ENCODE measurements around the gene TENM3.

Gene TENM3

DNA sequence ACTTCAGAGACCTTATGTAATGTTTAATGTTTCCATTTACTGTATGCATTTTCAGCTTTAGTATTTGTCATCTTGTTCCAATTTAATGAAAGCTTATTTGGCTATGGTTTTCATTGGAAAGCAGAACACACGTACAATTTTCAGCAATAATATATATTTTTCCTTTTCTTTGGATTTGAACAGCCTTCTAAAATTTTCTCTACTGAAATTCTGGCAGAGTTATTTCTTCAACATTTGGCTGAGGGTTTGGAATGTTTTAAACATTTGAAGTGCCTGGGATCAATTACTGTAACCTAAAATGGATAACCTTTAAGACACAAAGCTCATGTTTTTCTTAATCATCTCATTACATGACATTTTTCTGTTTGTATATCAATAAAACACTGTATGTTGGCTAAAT lies 156.9 kb downstream of the TENM3 start:
- no peaks in the 10 kb centered on the region for H3K36me3 ChIP-seq (ENCODE audit: control insufficient read depth in 2 of 2, insufficient read depth in 2 of 2, low read length in 2 of 2)
- H3K27me3 ChIP-seq (ENCODE audit: control insufficient read depth in 1 of 2, insufficient read depth in 2 of 2, low read length in 2 of 2) = peaks cover 0 to 2% of the 10 kb centered on the region in 2 donors
- no peaks in the 10 kb centered on the region for H3K4me1 ChIP-seq (ENCODE audit: control insufficient read depth, insufficient read depth, low read length)
- H3K4me3 ChIP-seq (ENCODE audit: low read length in 2 of 2) = no peak overlapping the region
- no peak overlapping the region for H3K9ac ChIP-seq (ENCODE audit: low read length in 2 of 2)
- H3K9me3 ChIP-seq (ENCODE audit: control insufficient read depth in 2 of 2, low read length in 2 of 2) = no peaks in the 10 kb centered on the region
- H3K27ac ChIP-seq (ENCODE audit: low read length) = no peak overlapping the region

DNA sequence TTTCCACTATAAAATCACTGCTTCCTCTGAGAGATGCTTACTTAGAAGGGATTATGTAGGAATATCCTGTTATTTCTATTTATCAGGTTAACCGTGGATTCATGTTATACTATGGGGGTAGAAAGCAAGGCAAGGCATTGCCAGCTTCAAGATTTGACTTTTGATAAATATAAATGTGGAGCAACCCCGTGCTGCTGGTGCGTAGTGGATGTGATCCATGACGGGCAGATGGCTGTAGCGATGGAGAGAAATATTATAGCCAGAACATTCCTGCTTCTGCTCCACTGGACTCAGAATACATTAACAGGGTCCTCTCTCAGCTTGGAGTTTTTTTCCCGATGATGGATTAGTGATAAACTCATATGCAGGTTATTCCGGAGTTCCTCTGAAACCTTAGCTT lies 157.6 kb downstream of the TENM3 start:
- Histone ChIP-seq H3K27me3 (ENCODE audit: control insufficient read depth in 1 of 2, insufficient read depth in 2 of 2, low read length in 2 of 2) (peaks cover 0 to 2% of the 10 kb centered on the region in 2 donors), H3K4me1 (ENCODE audit: control insufficient read depth, insufficient read depth, low read length) (no peaks in the 10 kb centered on the region), H3K9ac (ENCODE audit: low read length in 2 of 2) (no peak overlapping the region), H3K9me3 (ENCODE audit: control insufficient read depth in 2 of 2, low read length in 2 of 2) (no peaks in the 10 kb centered on the region), H3K27ac (ENCODE audit: low read length) (no peak overlapping the region), H3K36me3 (ENCODE audit: control insufficient read depth in 2 of 2, insufficient read depth in 2 of 2, low read length in 2 of 2) (no peaks in the 10 kb centered on the region), H3K4me3 (ENCODE audit: low read length in 2 of 2) (no peak overlapping the region)

DNA sequence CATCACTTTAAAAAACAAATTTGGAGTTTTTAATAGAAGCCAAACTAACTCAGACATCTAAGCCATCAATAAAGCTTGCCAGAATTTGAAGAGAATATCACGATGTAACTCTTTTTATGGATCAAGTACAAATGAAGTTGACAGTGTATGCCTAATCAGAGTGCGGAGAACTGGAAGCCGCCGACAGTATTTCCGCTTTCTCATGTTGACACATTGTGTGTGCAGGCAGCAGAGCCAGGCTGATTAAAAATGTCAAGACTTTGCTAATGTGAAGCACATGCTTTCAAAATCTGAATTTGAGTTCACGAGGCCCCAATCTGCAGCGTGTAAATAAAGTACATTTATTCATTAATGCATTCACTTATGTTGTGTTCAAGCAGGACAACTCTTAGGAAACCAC lies 161.2 kb downstream of the TENM3 start:
- H3K27ac ChIP-seq (ENCODE audit: low read length) = no peak overlapping the region

DNA sequence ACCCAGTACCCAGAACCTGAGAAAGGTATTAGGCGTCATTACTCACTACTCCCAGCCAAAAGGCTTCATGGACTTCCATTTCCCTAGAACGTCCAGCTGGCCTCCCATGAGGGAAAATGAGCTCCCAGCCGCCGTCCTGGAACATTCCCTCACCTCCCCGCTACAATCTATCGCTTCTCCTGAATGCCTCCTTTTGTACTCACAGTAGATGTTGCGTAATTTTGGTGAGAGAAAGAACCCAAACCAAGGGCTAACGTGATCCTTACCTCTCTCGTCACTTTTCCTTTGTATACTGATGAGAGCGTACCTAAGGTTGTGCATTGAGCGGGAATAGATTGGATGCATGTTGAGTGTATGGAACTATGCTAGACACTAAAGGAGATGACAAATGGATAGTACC lies 161.9 kb downstream of the TENM3 start:
- peaks cover 0 to 2% of the 10 kb centered on the region in 2 donors for H3K27me3 ChIP-seq (ENCODE audit: control insufficient read depth in 1 of 2, insufficient read depth in 2 of 2, low read length in 2 of 2)
- H3K27ac ChIP-seq (ENCODE audit: low read length) = no peak overlapping the region

More for the DNA sequence above, 161.2 kb downstream of the TENM3 start:
- Histone ChIP-seq H3K4me1 (ENCODE audit: control insufficient read depth, insufficient read depth, low read length) (no peaks in the 10 kb centered on the region), H3K27me3 (ENCODE audit: control insufficient read depth in 1 of 2, insufficient read depth in 2 of 2, low read length in 2 of 2) (peaks cover 0 to 2% of the 10 kb centered on the region in 2 donors), H3K36me3 (ENCODE audit: control insufficient read depth in 2 of 2, insufficient read depth in 2 of 2, low read length in 2 of 2) (no peaks in the 10 kb centered on the region), H3K9me3 (ENCODE audit: control insufficient read depth in 2 of 2, low read length in 2 of 2) (no peaks in the 10 kb centered on the region), H3K9ac (ENCODE audit: low read length in 2 of 2) (no peak overlapping the region), H3K4me3 (ENCODE audit: low read length in 2 of 2) (no peak overlapping the region)

DNA sequence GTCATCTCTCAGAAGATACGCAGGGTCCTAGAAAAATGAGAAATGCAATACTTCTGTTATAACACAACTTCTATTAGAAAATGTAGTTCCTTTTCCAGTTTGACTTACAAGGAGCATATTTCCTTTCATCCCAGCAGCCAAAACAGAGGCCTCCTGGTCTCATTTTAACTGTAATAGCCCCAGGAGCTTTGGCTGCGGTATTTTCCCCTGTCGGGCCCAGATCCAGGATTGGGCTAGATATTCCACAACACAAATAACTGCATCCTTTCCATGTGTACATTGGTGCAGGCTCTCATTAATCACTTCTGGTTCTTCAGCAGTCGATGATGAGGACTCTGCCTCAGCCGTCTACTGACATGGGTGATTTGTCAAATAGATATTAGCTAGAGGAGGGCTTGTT lies 166.1 kb downstream of the TENM3 start:
- Histone ChIP-seq H3K9ac (ENCODE audit: low read length in 2 of 2) (no peak overlapping the region), H3K36me3 (ENCODE audit: control insufficient read depth in 2 of 2, insufficient read depth in 2 of 2, low read length in 2 of 2) (no peaks in the 10 kb centered on the region), H3K27ac (ENCODE audit: low read length) (no peak overlapping the region), H3K4me1 (ENCODE audit: control insufficient read depth, insufficient read depth, low read length) (no peaks in the 10 kb centered on the region), H3K4me3 (ENCODE audit: low read length in 2 of 2) (no peak overlapping the region), H3K9me3 (ENCODE audit: control insufficient read depth in 2 of 2, low read length in 2 of 2) (peaks cover 0 to 6% of the 10 kb centered on the region in 2 donors), H3K27me3 (ENCODE audit: control insufficient read depth in 1 of 2, insufficient read depth in 2 of 2, low read length in 2 of 2) (peaks cover 0 to 2% of the 10 kb centered on the region in 2 donors)

More for the DNA sequence above, 161.9 kb downstream of the TENM3 start:
- Histone ChIP-seq H3K9ac (ENCODE audit: low read length in 2 of 2) (no peak overlapping the region), H3K36me3 (ENCODE audit: control insufficient read depth in 2 of 2, insufficient read depth in 2 of 2, low read length in 2 of 2) (no peaks in the 10 kb centered on the region), H3K4me1 (ENCODE audit: control insufficient read depth, insufficient read depth, low read length) (no peaks in the 10 kb centered on the region), H3K4me3 (ENCODE audit: low read length in 2 of 2) (no peak overlapping the region), H3K9me3 (ENCODE audit: control insufficient read depth in 2 of 2, low read length in 2 of 2) (no peaks in the 10 kb centered on the region)

DNA sequence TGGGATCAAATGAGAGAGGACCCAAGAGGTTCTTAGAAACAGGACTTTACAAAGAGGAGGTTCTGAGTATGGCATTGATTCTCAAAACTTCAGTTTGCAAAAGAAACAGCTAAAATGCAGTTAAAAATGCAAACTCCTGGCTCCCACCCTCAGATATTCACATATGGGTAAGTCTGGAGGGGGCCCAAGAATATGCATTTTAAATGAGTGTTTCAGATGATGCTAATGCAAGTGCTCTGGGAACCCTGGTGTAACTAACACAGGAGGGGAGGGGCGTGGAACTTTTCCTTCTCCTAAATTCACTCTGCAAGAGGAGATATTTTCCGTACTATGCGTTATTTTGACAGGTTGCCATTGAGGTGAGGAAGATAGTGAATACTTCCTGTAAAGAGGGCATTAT lies 168.2 kb downstream of the TENM3 start:
- peaks cover 0 to 6% of the 10 kb centered on the region in 2 donors for H3K9me3 ChIP-seq (ENCODE audit: control insufficient read depth in 2 of 2, low read length in 2 of 2)
- H3K27ac ChIP-seq (ENCODE audit: low read length) = no peak overlapping the region
- no peak overlapping the region for H3K9ac ChIP-seq (ENCODE audit: low read length in 2 of 2)
- no peak overlapping the region for H3K4me3 ChIP-seq (ENCODE audit: low read length in 2 of 2)
- no peaks in the 10 kb centered on the region for H3K36me3 ChIP-seq (ENCODE audit: control insufficient read depth in 2 of 2, insufficient read depth in 2 of 2, low read length in 2 of 2)
- H3K27me3 ChIP-seq (ENCODE audit: control insufficient read depth in 1 of 2, insufficient read depth in 2 of 2, low read length in 2 of 2) = peaks cover 0 to 2% of the 10 kb centered on the region in 2 donors
- H3K4me1 ChIP-seq (ENCODE audit: control insufficient read depth, insufficient read depth, low read length) = no peaks in the 10 kb centered on the region

DNA sequence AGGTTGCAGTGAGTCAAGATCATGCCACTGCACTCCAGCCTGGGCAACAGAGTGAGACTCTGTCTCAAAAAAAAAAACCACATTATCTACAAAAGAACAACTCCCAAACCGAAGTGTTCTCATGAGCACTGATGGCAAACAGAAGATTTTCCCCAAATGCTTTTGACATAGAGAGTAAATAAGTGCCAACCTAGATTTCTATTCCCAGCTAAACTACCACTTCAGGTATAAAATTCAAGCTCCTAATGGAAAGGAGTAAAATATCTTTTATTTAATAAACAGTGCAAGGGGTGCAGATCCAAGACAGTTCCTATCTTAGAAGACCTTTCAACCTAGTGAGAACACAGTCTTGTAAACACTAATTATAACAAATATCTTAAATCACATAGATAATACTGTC lies 170.3 kb downstream of the TENM3 start:
- H3K4me3 ChIP-seq (ENCODE audit: low read length in 2 of 2) = no peak overlapping the region

DNA sequence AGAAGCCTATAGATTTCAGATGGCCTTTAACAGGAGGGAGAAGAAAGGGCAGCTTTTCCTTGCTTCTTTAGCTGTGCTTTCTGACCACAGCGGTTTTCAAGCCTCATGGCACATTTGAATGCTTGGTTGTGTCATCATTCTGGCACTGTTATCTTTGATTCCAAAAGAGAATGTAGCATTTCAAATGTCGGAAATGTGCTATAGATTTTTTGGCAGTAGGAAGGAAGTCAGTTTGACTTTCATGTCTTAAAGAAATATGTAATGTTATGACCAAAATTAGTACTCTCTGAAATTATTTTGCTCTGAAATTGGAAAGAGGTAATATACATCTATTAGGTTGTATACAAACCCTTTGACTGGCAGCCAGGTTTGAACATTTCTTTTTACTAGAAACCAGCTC lies 171.9 kb downstream of the TENM3 start:
- Histone ChIP-seq H3K27me3 (ENCODE audit: control insufficient read depth in 1 of 2, insufficient read depth in 2 of 2, low read length in 2 of 2) (no peaks in the 10 kb centered on the region), H3K36me3 (ENCODE audit: control insufficient read depth in 2 of 2, insufficient read depth in 2 of 2, low read length in 2 of 2) (no peaks in the 10 kb centered on the region), H3K9me3 (ENCODE audit: control insufficient read depth in 2 of 2, low read length in 2 of 2) (peaks cover 0 to 6% of the 10 kb centered on the region in 2 donors), H3K9ac (ENCODE audit: low read length in 2 of 2) (no peak overlapping the region), H3K4me3 (ENCODE audit: low read length in 2 of 2) (no peak overlapping the region), H3K4me1 (ENCODE audit: control insufficient read depth, insufficient read depth, low read length) (no peaks in the 10 kb centered on the region), H3K27ac (ENCODE audit: low read length) (no peak overlapping the region)

More for the DNA sequence above, 170.3 kb downstream of the TENM3 start:
- peaks cover 0 to 2% of the 10 kb centered on the region in 2 donors for H3K27me3 ChIP-seq (ENCODE audit: control insufficient read depth in 1 of 2, insufficient read depth in 2 of 2, low read length in 2 of 2)
- no peak overlapping the region for H3K9ac ChIP-seq (ENCODE audit: low read length in 2 of 2)
- H3K4me1 ChIP-seq (ENCODE audit: control insufficient read depth, insufficient read depth, low read length) = no peaks in the 10 kb centered on the region
- no peaks in the 10 kb centered on the region for H3K36me3 ChIP-seq (ENCODE audit: control insufficient read depth in 2 of 2, insufficient read depth in 2 of 2, low read length in 2 of 2)
- peaks cover 0 to 6% of the 10 kb centered on the region in 2 donors for H3K9me3 ChIP-seq (ENCODE audit: control insufficient read depth in 2 of 2, low read length in 2 of 2)
- no peak overlapping the region for H3K27ac ChIP-seq (ENCODE audit: low read length)

DNA sequence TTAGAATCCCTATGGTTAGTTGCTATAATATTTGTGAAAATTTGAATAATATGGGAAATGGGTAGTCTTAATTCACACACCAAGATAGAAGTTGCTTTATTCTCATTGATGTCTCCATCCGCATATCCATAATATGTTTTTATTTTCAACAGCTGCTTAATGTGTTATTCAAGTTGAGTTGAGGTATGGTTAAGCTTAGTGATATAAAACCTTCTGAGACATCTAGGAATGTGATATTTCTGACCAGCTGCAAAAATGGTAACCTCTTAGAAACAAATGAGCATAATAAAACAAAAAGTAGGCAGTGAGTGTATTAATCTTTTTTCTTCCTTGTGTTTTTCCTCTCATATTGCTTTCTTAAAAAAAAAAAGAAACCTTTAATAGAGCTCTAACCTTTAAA lies 172.9 kb downstream of the TENM3 start:
- H3K27me3 ChIP-seq (ENCODE audit: control insufficient read depth in 1 of 2, insufficient read depth in 2 of 2, low read length in 2 of 2) = no peaks in the 10 kb centered on the region
- peaks cover 0 to 6% of the 10 kb centered on the region in 2 donors for H3K9me3 ChIP-seq (ENCODE audit: control insufficient read depth in 2 of 2, low read length in 2 of 2)
- no peak overlapping the region for H3K9ac ChIP-seq (ENCODE audit: low read length in 2 of 2)
- no peak overlapping the region for H3K4me3 ChIP-seq (ENCODE audit: low read length in 2 of 2)
- H3K4me1 ChIP-seq (ENCODE audit: control insufficient read depth, insufficient read depth, low read length) = no peaks in the 10 kb centered on the region
- no peaks in the 10 kb centered on the region for H3K36me3 ChIP-seq (ENCODE audit: control insufficient read depth in 2 of 2, insufficient read depth in 2 of 2, low read length in 2 of 2)
- H3K27ac ChIP-seq (ENCODE audit: low read length) = no peak overlapping the region

DNA sequence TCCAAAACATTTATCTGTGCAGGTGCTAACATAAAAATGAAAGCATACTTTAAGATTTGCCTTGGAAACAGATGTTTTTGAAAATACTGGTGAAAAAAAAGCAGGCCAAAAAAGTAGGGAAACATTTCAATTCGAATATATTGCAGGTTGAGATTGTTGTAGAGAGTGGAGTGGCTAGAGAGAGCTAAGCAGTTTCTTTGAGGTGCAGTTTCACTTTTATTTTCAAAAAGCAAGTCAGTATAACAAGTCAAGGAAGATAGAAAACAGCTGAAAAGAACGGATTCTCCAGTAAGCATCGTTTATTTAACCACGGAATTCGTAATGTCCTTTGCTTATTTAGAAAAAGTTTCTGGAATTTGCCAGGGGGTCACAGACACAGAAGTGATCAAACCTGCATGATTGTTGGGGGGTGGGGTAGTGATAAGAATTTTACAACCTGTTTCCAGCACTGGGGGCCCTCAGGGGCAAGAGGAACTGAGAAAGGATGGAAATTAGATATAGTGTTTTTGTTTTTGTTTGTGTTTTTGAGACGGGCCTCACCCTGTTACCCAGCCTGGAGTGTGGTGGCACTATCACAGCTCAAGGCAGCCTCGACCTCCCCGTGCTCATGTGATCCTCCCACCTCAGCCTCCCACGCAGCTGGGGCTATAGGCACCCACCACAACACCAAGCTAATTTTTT lies 175.0 kb downstream of the TENM3 start:
- Histone ChIP-seq H3K9ac (ENCODE audit: low read length in 2 of 2) (no peak overlapping the region), H3K4me3 (ENCODE audit: low read length in 2 of 2) (no peak overlapping the region), H3K27ac (ENCODE audit: low read length) (no peak overlapping the region), H3K4me1 (ENCODE audit: control insufficient read depth, insufficient read depth, low read length) (no peaks in the 10 kb centered on the region), H3K9me3 (ENCODE audit: control insufficient read depth in 2 of 2, low read length in 2 of 2) (peaks cover 0 to 5% of the 10 kb centered on the region in 2 donors), H3K36me3 (ENCODE audit: control insufficient read depth in 2 of 2, insufficient read depth in 2 of 2, low read length in 2 of 2) (no peaks in the 10 kb centered on the region), H3K27me3 (ENCODE audit: control insufficient read depth in 1 of 2, insufficient read depth in 2 of 2, low read length in 2 of 2) (no peaks in the 10 kb centered on the region)

DNA sequence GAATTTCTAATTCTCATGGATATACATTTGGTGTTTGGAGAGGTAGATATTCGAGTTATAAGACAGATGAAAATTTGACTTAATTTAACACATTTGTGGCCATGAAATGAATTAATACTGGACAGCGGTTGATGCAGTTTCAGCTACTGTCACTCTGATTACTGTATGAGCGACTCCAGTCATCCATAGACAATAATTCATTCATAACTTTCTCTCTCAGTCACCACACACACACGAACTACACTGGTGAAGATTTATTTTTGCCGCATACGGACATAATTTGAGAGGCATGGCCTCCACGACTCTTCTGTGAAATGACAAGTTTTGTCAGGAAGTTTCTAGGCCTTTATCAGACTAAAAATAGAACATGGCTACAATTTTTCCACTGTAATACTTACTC lies 177.0 kb downstream of the TENM3 start:
- H3K9ac ChIP-seq (ENCODE audit: low read length in 2 of 2) = no peak overlapping the region
- H3K4me3 ChIP-seq (ENCODE audit: low read length in 2 of 2) = no peak overlapping the region
- H3K4me1 ChIP-seq (ENCODE audit: control insufficient read depth, insufficient read depth, low read length) = no peaks in the 10 kb centered on the region
- no peaks in the 10 kb centered on the region for H3K36me3 ChIP-seq (ENCODE audit: control insufficient read depth in 2 of 2, insufficient read depth in 2 of 2, low read length in 2 of 2)
- no peak overlapping the region for H3K27ac ChIP-seq (ENCODE audit: low read length)
- no peaks in the 10 kb centered on the region for H3K9me3 ChIP-seq (ENCODE audit: control insufficient read depth in 2 of 2, low read length in 2 of 2)
- H3K27me3 ChIP-seq (ENCODE audit: control insufficient read depth in 1 of 2, insufficient read depth in 2 of 2, low read length in 2 of 2) = no peaks in the 10 kb centered on the region
